ENCODE results near the gene LMO1.

Gene LMO1

DNA sequence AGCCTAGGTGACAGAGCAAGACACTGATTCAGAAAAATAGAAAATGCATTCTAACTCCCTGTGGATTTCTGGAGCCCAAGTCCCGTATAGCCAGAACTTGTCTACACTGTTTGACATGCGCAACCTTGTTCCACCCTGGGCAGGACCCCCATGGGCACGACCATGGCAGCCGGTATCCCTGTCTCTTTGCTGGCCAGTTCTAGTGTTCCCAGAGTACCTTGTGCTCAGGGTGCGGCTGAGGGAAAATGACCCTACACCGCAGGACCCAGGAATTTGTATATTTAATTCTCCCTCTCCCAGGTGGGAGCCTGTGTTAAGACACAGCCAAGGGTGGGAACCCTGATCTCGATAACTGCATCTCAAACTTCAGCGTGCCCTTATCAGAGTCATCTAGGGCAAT lies 58.1 kb downstream of the LMO1 start:
- DNase-seq (ENCODE audit: low read depth) = no peak

DNA sequence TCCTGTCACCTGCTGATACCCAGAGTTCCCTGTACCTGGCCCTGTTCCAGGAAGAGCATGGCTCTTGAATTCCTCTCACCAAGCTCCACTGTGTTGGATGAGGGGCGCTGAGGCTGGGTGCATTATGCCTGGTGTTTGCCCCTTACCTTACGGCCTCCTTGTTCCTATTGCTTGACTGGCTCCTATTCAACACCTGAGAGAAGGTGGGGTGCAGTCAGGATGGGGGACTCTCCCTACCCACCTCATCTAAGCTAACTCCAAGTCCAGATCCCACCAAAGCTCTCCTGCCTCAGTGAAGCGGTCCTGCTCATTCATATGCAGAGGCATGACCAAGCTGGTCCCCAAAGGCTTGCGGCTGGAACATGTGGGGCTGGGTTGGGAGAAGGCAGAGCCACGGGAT lies 59.1 kb downstream of the LMO1 start:
- no peak for DNase-seq (ENCODE audit: low read depth)

GRCh38 chr11:8204025-8204424 lies 59.7 kb downstream of the LMO1 start:
- no peak for DNase-seq (ENCODE audit: low read depth)

DNA sequence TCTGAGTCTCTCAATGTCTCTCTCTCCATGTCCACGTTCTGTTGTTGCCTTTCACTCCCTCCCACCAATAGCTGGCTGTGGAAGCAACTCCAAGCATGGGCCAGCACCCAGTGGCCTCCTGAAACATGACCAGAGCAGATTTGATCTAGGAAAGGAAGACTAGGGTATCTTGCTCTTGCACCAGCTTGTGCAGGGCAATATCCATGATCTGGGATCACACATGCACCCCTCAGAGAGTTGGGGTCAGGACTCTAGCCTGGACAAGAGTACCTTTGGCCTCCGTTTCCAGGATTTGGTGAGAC lies 60.3 kb downstream of the LMO1 start:
- no peak for DNase-seq (ENCODE audit: low read depth)

DNA sequence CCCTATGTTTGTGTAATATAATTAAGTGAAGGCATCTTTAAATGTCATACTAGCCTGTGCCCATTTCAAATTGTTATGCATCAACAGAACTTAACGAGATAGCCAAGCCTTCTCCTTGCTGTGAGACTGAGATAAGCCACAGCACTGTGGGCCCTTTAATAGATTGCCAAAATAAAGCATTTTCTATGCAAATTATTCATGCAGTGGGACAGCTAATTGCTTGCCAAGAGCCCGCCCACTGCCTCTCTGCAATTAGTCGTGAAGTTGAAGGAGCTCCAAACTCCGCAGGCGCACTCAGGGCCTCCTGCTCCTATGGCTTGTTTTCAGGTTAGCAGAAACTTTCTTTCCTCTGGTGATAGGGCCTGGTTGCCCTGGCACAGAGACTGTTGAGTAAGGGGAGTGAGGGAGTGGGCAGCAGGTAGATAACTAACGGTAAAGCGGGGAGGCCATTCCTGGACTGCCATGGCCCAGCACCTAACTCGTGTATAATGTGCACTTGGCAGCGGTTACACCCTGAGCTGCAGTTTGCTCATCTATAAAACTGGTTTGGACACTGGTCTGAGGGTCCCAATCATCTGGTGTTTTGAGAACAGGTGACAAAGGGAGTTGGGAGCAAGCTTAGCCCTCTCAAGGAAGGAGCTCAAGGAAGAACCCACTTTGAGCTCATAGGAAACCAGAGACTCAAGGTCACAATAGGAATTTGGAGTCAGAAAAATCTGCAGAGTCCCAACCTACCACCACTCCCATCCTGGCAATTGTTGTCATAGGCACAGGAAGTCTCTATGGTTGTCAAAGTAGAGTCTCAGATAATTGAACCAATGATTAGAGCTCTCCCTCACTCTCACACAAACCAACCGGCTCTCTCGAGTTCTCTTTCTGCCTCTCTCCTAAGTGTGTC lies 60.9 kb downstream of the LMO1 start:
- DNase-seq (ENCODE audit: low read depth) = no peak

DNA sequence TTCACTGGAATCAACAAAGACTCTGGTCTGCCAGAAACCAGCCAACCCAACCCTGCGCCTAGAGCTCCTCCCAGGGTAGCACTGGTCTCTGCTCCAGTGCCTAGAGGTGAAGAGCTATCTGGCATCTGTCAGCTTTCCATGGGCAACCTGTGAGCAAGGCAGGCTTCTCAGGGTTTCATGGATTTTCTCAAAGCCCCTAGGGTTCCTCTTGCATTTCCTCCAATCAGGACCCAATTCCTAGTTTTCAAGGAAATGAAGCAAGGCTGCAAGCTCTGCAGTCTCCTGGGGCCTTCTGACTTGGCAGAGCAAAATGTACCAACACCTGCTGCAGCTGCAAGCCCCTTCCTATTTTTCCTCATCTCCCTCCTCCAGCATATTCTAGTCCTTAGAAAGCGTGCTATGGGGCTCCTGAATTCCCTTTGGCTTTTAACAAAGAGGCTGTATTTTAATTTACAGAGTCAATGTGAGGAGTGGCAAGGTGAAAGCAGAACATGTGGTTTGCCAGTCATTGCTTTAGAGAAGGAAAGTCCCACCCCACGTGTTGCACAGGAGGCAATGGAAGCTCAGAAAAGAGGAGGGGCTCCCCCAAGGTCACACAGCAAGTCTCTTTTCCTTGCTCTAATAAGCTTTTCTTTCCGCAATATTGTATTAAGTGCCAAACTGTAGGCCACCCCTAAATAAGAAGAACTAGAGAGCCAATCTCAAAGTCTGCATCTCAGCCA lies 61.9 kb downstream of the LMO1 start:
- no peak for DNase-seq (ENCODE audit: low read depth)

DNA sequence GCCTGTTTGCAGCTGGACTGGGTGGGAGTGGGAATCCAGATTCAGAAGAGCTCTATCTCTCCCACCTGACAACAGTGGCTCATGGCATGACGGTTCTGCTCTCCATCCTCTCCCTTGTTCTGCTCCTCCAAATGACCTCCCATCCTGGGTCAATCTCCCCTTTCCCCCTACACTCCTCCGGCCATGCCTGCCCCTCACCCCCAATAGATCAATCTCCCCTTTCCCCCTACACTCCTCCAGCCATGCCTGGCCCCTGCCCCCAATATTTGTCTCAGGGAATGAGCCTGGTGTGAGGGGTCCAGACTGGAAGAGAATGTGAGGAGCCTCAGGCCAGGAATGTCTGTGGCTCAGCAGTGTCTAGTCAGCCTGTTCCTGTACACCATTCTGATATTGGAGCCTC lies 64.0 kb downstream of the LMO1 start:
- DNase-seq (ENCODE audit: low read depth) = no peak

- DNase-seq (ENCODE audit: low read depth) = no peak
Observed at GRCh38 chr11:8196749-8197148, 66.9 kb downstream of the LMO1 start.

DNA sequence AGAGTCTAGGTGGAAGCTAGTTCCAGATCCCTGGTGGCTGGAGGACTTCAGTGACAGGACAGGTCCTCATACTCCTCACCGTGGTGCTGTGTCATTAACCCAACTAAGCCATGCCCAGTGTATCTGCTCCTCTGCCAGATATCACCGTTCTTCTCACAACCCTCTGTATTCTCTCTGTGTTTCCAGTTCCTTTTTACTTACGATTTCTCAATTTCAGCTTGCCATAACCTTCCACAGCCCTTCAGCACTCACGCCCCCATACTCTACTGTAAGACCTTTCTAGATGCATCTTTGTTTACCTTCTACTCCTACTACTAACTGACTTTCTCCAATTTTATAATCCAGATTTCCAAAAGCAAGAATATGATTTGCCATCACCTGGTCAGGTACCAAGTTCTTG lies 68.7 kb downstream of the LMO1 start:
- no peak for DNase-seq (ENCODE audit: low read depth)

- DNase-seq (ENCODE audit: low read depth) = no peak
Observed at GRCh38 chr11:8192896-8193209, 70.8 kb downstream of the LMO1 start.

GRCh38 chr11:8192016-8192895 lies 71.4 kb downstream of the LMO1 start:
- peak; percentile 27 for DNase-seq (ENCODE audit: low read depth)

- DNase-seq (ENCODE audit: low read depth) = no peak
Observed at GRCh38 chr11:8190431-8190830, 73.2 kb downstream of the LMO1 start.

GRCh38 chr11:8186429-8186828 lies 77.2 kb downstream of the LMO1 start:
- no peak for DNase-seq (ENCODE audit: low read depth)

DNA sequence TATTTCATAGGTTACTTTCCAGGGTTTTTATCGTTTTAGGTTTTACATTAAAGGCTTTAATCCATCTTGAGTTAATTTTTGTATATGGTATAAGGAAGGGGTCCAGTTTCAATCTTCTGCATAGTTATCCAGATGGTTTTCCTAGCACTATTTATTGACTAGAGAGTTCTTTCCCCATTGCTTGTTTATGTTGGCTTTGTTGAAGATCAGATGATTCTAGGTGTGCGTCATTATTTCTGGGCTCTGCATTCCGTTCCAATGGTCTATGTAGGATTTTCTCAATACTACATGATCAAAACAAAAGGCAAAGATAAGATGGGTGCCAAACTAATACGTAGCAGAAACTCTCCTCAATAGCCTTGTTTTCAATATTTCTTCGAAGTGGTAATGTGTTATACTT lies 80.6 kb downstream of the LMO1 start:
- no peak for DNase-seq (ENCODE audit: low read depth)

- no peak for DNase-seq (ENCODE audit: low read depth)
Observed at GRCh38 chr11:8180469-8180868, 83.2 kb downstream of the LMO1 start.

DNA sequence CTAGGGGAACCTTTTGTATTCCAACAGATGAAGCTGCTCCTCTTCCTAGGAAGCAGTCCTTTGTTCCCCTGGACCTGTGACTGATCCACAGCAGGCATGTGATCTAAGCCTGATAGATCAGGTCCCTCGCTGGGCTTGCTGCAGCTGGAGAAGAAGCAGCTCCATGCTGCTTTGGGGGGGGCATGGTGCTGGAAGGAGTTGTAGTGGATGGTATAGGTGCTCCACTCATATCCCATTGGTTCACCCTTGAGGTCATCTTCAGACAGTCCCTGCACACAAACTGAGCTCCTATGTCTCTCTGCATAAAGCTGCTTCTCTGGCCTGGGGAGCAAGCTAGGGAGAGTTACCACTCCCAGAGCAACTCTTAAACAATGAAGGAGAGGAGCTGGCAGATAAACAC lies 85.4 kb downstream of the LMO1 start:
- no peak for DNase-seq (ENCODE audit: low read depth)

- DNase-seq (ENCODE audit: low read depth) = no peak
Observed at GRCh38 chr11:8177136-8177535, 86.5 kb downstream of the LMO1 start.

All from non-pigmented ciliary epithelial cell (primary cell).